CD4-positive, alpha-beta T cell (primary cell): Measurements from ENCODE around the gene PTPRN2. TPM values are rescaled to one million over a fixed set of nuclear protein-coding genes. Genes with fewer than 3 reads are reported as not detected.

Source experiments
- ATAC-seq: fragments of 200-7000 bp; cut with Tn5 transposase; one replicate; pipeline ENCODE4 v1.10.0; 2022; ENCODE audit warnings: mild to moderate bottlenecking; ENCODE audit not compliant: poor library complexity
- CTCF ChIA-PET: fragments of 350-600 bp; sonication (Branson Sonifier 250); formaldehyde crosslinking; loops from one replicate; lab custom pipeline; 2021; ENCODE audit warnings: antibody characterized with exemption, inconsistent platforms; lab: Charles Lee
- POLR2A ChIA-PET: fragments of 350-600 bp; sonication (Branson Sonifier 250); formaldehyde crosslinking; loops from one replicate; lab custom pipeline; 2021; ENCODE audit warnings: antibody characterized with exemption, inconsistent platforms; lab: Charles Lee
- DNase-seq, 14 experiments: peaks; one replicate each; pipeline ENCODE4 v3.0.0-alpha.2; 2013 to 2020; ENCODE audit warnings: mixed read lengths in 2 of 14
- H3K27ac ChIP-seq, 2 donors: one replicate each; pipeline versions ENCODE4 v1.5.1 to v1.7.0; 2013; ENCODE audit warnings: low read length in 2 of 2, low read depth in 1 of 2, mild to moderate bottlenecking in 1 of 2
- H3K27me3 ChIP-seq, 2 experiments: 1 replicate in 1 of 2; 2 replicates in 1 of 2; pipeline versions ENCODE4 v1.6.1 to v1.7.0; 2013; ENCODE audit warnings: low read length in 2 of 2, control low read depth in 1 of 2, mild to moderate bottlenecking in 1 of 2, moderate library complexity in 1 of 2; ENCODE audit not compliant: insufficient read depth in 2 of 2, control insufficient read depth in 1 of 2
- H3K36me3 ChIP-seq: one replicate; pipeline ENCODE4 v1.6.1; 2013; ENCODE audit warnings: low read length, control low read depth; ENCODE audit not compliant: insufficient read depth
- H3K4me1 ChIP-seq: one replicate; pipeline ENCODE4 v1.6.1; 2013; ENCODE audit warnings: low read length, control low read depth; ENCODE audit not compliant: insufficient read depth
- H3K4me3 ChIP-seq: one replicate; pipeline ENCODE4 v1.5.1; 2013; ENCODE audit warnings: mild to moderate bottlenecking, low read length, moderate library complexity
- H3K9me3 ChIP-seq, 2 experiments: 1 replicate in 1 of 2; 2 replicates in 1 of 2; pipeline versions ENCODE4 v1.6.1 to v1.7.0; 2013; ENCODE audit warnings: low read length in 2 of 2, mild to moderate bottlenecking in 2 of 2, control low read depth in 1 of 2, moderate library complexity in 1 of 2; ENCODE audit not compliant: control insufficient read depth in 1 of 2, insufficient read depth in 1 of 2
- H3K27ac Mint-ChIP-seq: one replicate; pipeline ENCODE4 v1.8.0; 2020; ENCODE audit warnings: mixed read lengths
- H3K27me3 Mint-ChIP-seq: one replicate; pipeline ENCODE4 v1.8.0; 2021; ENCODE audit warnings: mixed read lengths
- H3K36me3 Mint-ChIP-seq: one replicate; pipeline ENCODE4 v1.8.0; 2021; ENCODE audit warnings: low read depth, mixed read lengths
- H3K4me1 Mint-ChIP-seq: one replicate; pipeline ENCODE4 v1.8.0; 2021; ENCODE audit warnings: low read depth, mixed read lengths
- H3K4me3 Mint-ChIP-seq: one replicate; pipeline ENCODE4 v1.8.0; 2020; ENCODE audit warnings: mild to moderate bottlenecking, mixed read lengths
- H3K9me3 Mint-ChIP-seq: one replicate; pipeline ENCODE4 v1.8.0; 2020; ENCODE audit warnings: mixed read lengths
- CTCF ChIP-seq: fragments of 200-600 bp; IDR thresholded peaks from one replicate; pipeline ENCODE4 v1.8.0; 2022; ENCODE audit warnings: antibody characterized with exemption, mild to moderate bottlenecking
- intact Hi-C, 2 experiments: fragments of 100-400 bp; cut with DNase I in 1 of 2; cut with micrococcal nuclease in 1 of 2; formaldehyde crosslinking; loops; one replicate each; pipeline versions ENCODE4 v1.15.1 to v1.9.0; 2023 to 2025; cut with DNase I, micrococcal nuclease
- total RNA-seq, 174 experiments: library from RNA in 2 of 174; stranded (reverse) in 2 of 174; gene quantifications; one replicate each; pipeline ENCODE4 v1.2.3 and lab custom pipeline; 2021 to 2026

The PTPRN2 gene
- total RNA-seq, 2 experiments from 2014 or later: 0.34 to 0.44 TPM

GRCh38 chr7:158009886-158010285, 577.7 kb downstream of the PTPRN2 start:
- Histone ChIP-seq H3K9me3 (peaks cover 0 to 8% of the 10 kb centered on the region in 2 experiments), H3K4me3 (no peak overlapping the region), H3K4me1 (peaks cover 5% of the 10 kb centered on the region), H3K36me3 (no peaks in the 10 kb centered on the region), H3K27ac (no peak overlapping the region), H3K27me3 (no peaks in the 10 kb centered on the region)
- H3K4me1 Mint-ChIP-seq: peaks cover 13% of the 10 kb centered on the region
- no peaks in the 10 kb centered on the region for H3K9me3 Mint-ChIP-seq
- H3K4me3 Mint-ChIP-seq: no peak overlapping the region
- DNase-seq (no peak), ATAC-seq (no peak)
- no peaks in the 10 kb centered on the region for H3K27me3 Mint-ChIP-seq
- H3K27ac Mint-ChIP-seq: no peak overlapping the region
- intact Hi-C loops: no loop called here
- CTCF ChIA-PET: no interaction called here
- no peak for TF ChIP-seq CTCF
- no peaks in the 10 kb centered on the region for H3K36me3 Mint-ChIP-seq
- POLR2A ChIA-PET: no interaction called here

GRCh38 chr7:158008267-158008666, 579.4 kb downstream of the PTPRN2 start:
- Histone ChIP-seq H3K36me3 (no peaks in the 10 kb centered on the region), H3K4me1 (peaks cover 5% of the 10 kb centered on the region), H3K4me3 (no peak overlapping the region), H3K27me3 (no peaks in the 10 kb centered on the region), H3K27ac (no peak overlapping the region), H3K9me3 (peaks cover 0 to 8% of the 10 kb centered on the region in 2 experiments)
- CTCF ChIA-PET: no interaction called here
- intact Hi-C loops: no loop called here
- DNase-seq: no peak
- TF ChIP-seq CTCF: no peak
- Mint-ChIP-seq H3K36me3 (no peaks in the 10 kb centered on the region), H3K4me1 (peaks cover 13% of the 10 kb centered on the region), H3K9me3 (no peaks in the 10 kb centered on the region), H3K4me3 (no peak overlapping the region), H3K27me3 (no peaks in the 10 kb centered on the region), H3K27ac (no peak overlapping the region)
- no peak for ATAC-seq
- POLR2A ChIA-PET: no interaction called here

GRCh38 chr7:158007697-158008257, 579.8 kb downstream of the PTPRN2 start:
- no peaks in the 10 kb centered on the region for H3K27me3 ChIP-seq
- H3K9me3 ChIP-seq: peaks cover 0 to 8% of the 10 kb centered on the region in 2 experiments
- H3K4me1 ChIP-seq: peaks cover 5% of the 10 kb centered on the region
- intact Hi-C loops: no loop called here
- no peak for ATAC-seq
- Mint-ChIP-seq H3K27me3 (no peaks in the 10 kb centered on the region), H3K36me3 (no peaks in the 10 kb centered on the region), H3K27ac (no peak overlapping the region), H3K9me3 (no peaks in the 10 kb centered on the region), H3K4me3 (no peak overlapping the region), H3K4me1 (peaks cover 13% of the 10 kb centered on the region)
- H3K27ac ChIP-seq: no peak overlapping the region
- no peak for TF ChIP-seq CTCF
- POLR2A ChIA-PET: no interaction called here
- no peak overlapping the region for H3K4me3 ChIP-seq
- no peaks in the 10 kb centered on the region for H3K36me3 ChIP-seq
- no peak for DNase-seq
- CTCF ChIA-PET: no interaction called here
